Measurements from ENCODE around the gene HOXD13. TPM values are rescaled to one million over a fixed set of nuclear protein-coding genes. Genes with fewer than 3 reads are reported as not detected.

HOXD13 gene
- total RNA-seq, 1 experiment from 2014 or later = not detected

- H3K27me3 ChIP-seq (ENCODE audit: insufficient read depth, low read depth) = peaks cover 53% of the 10 kb centered on the region
- intact Hi-C loops (cut with micrococcal nuclease; ENCODE audit: unreplicated experiment) = loop anchor here (5.0 to 10.0 kb wide), 2 partner anchors 1066 to 1634 kb away; no protein-coding TSS in a partner anchor
- no peaks in the 10 kb centered on the region for H3K79me2 ChIP-seq (ENCODE audit: low read depth)
- H3K27ac ChIP-seq = no peak overlapping the region
- no peak overlapping the region for H2AFZ ChIP-seq
- H3K4me3 ChIP-seq = no peak overlapping the region
- ChIA-PET CTCF (interaction anchor here (0.6 to 2.3 kb wide), 4 partner anchors 408 to 1096 kb away, joined by 3 to 22 read pairs (median 8); no protein-coding TSS in a partner anchor), POLR2A (ENCODE audit: unreplicated experiment) (no interaction called here)
- no peaks in the 10 kb centered on the region for H3F3A ChIP-seq (ENCODE audit: insufficient read depth, low read depth)
- DNase-seq = no peak
- no peaks in the 10 kb centered on the region for H3K36me3 ChIP-seq (ENCODE audit: low read depth)
- 0 out of 2 replicates have a peak overlapping the region, but pooled peaks have one; percentile 90 for H3K4me2 ChIP-seq
- H3K9me3 ChIP-seq (ENCODE audit: insufficient read depth, low read depth) = no peaks in the 10 kb centered on the region
- H3K9me2 ChIP-seq (ENCODE audit: insufficient read depth) = no peaks in the 10 kb centered on the region
- no TSS peak for BruUV-seq (replicated peaks)
- TF ChIP-seq CTCF (conservative IDR thresholded peaks at IDR 0.05) (no peak), EZH2 (IDR thresholded peaks at IDR 0.05; ENCODE audit: low read depth) (no peak)
- H4K20me1 ChIP-seq (ENCODE audit: insufficient read depth) = no peaks in the 10 kb centered on the region
- peaks cover 13% of the 10 kb centered on the region; the same call in 1 of the 2 replicates for H3K4me1 ChIP-seq (replicated peaks; ENCODE audit: insufficient read depth)
Measured at GRCh38 chr2:176098366-176099158, 6.0 kb downstream of the HOXD13 start.

GRCh38 chr2:176099159-176099727 lies 6.7 kb downstream of the HOXD13 start:
- intact Hi-C loops (cut with micrococcal nuclease; ENCODE audit: unreplicated experiment) = loop anchor here (5.0 to 10.0 kb wide), 2 partner anchors 1067 to 1634 kb away; no protein-coding TSS in a partner anchor
- H3K4me1 ChIP-seq (replicated peaks; ENCODE audit: insufficient read depth) = peaks cover 13% of the 10 kb centered on the region; the same call in 1 of the 2 replicates
- DNase-seq = no peak
- no peaks in the 10 kb centered on the region for H3K9me3 ChIP-seq (ENCODE audit: insufficient read depth, low read depth)
- no peaks in the 10 kb centered on the region for H3K36me3 ChIP-seq (ENCODE audit: low read depth)
- H4K20me1 ChIP-seq (ENCODE audit: insufficient read depth) = no peaks in the 10 kb centered on the region
- H3K9me2 ChIP-seq (ENCODE audit: insufficient read depth) = no peaks in the 10 kb centered on the region
- CTCF ChIA-PET = no interaction called here
- no peak overlapping the region for H3K27ac ChIP-seq
- peaks cover 53% of the 10 kb centered on the region for H3K27me3 ChIP-seq (ENCODE audit: insufficient read depth, low read depth)
- POLR2A ChIA-PET (ENCODE audit: unreplicated experiment) = no interaction called here
- no TSS peak for BruUV-seq (replicated peaks)
- no peak overlapping the region for H3K4me2 ChIP-seq
- no peaks in the 10 kb centered on the region for H3K79me2 ChIP-seq (ENCODE audit: low read depth)
- no peak for TF ChIP-seq EZH2 (IDR thresholded peaks at IDR 0.05; ENCODE audit: low read depth)
- no peak for TF ChIP-seq CTCF (conservative IDR thresholded peaks at IDR 0.05)
- H2AFZ ChIP-seq = no peak overlapping the region
- no peak overlapping the region for H3K4me3 ChIP-seq
- H3F3A ChIP-seq (ENCODE audit: insufficient read depth, low read depth) = no peaks in the 10 kb centered on the region

GRCh38 chr2:176099728-176100546 lies 7.4 kb downstream of the HOXD13 start, which contains the start of gene HOXD12:
HOXD12 (plus strand) TSS chr2:176099795; CDS start chr2:176099802, 7 bp downstream.
- no TSS peak for BruUV-seq (replicated peaks)
- intact Hi-C loops (cut with micrococcal nuclease; ENCODE audit: unreplicated experiment) = loop anchor here (5.0 to 10.0 kb wide), 2 partner anchors 1068 to 1635 kb away; no protein-coding TSS in a partner anchor
- Histone ChIP-seq H3F3A (ENCODE audit: insufficient read depth, low read depth) (no peaks in the 10 kb centered on the region), H3K9me2 (ENCODE audit: insufficient read depth) (no peaks in the 10 kb centered on the region), H3K4me1 (replicated peaks; ENCODE audit: insufficient read depth) (peaks cover 13% of the 10 kb centered on the region; the same call in 1 of the 2 replicates), H3K4me3 (no peak within 1 kb of the TSS), H4K20me1 (ENCODE audit: insufficient read depth) (no peaks in the 10 kb centered on the region), H3K36me3 (ENCODE audit: low read depth) (no peaks in the 10 kb centered on the region), H2AFZ (no peak within 1 kb of the TSS), H3K27me3 (ENCODE audit: insufficient read depth, low read depth) (peaks cover 49% of the 10 kb centered on the region), H3K27ac (no peak within 1 kb of the TSS), H3K9me3 (ENCODE audit: insufficient read depth, low read depth) (no peaks in the 10 kb centered on the region), H3K4me2 (no peak within 1 kb of the TSS), H3K79me2 (ENCODE audit: low read depth) (no peaks in the 10 kb centered on the region)
- ChIA-PET CTCF (no interaction called here), POLR2A (ENCODE audit: unreplicated experiment) (no interaction called here)
- no peak for DNase-seq
- TF ChIP-seq EZH2 (IDR thresholded peaks at IDR 0.05; ENCODE audit: low read depth) (no peak), CTCF (conservative IDR thresholded peaks at IDR 0.05) (no peak)

All from PC-9 (cell line).